ENCODE data around the gene STAB1. TPM values are rescaled to one million over a fixed set of nuclear protein-coding genes. Genes with fewer than 3 reads are reported as not detected.
"Not testable (repeated sequence)": the region's sequence is repeated elsewhere in the genome, so short reads cannot be mapped to it uniquely, and the experiment has no call there.

STAB1 gene
- polyA plus RNA-seq, 3 donors: 40.7 to 46.6 (median 45.0) TPM

DNA sequence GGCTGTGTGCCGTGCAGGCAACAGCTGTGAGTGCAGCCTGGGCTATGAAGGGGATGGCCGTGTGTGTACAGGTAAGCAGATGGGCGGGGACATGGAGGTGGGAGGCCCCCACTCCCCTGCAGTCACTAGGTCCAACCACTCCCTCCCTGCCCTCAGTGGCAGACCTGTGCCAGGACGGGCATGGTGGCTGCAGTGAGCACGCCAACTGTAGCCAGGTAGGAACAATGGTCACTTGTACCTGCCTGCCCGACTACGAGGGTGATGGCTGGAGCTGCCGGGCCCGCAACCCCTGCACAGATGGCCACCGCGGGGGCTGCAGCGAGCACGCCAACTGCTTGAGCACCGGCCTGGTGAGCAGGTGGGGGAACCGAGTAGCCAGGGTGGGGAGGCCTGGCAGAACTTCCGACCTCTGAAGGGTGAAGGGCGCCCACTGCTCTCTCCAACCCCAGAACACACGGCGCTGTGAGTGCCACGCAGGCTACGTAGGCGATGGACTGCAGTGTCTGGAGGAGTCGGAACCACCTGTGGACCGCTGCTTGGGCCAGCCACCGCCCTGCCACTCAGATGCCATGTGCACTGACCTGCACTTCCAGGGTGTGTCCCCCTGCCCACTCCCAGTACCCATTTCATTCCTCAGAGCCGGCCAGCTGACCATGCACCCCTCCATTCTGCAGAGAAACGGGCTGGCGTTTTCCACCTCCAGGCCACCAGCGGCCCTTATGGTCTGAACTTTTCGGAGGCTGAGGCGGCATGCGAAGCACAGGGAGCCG, 26.9 kb downstream of the STAB1 start:
- DNase-seq: no peak

DNA sequence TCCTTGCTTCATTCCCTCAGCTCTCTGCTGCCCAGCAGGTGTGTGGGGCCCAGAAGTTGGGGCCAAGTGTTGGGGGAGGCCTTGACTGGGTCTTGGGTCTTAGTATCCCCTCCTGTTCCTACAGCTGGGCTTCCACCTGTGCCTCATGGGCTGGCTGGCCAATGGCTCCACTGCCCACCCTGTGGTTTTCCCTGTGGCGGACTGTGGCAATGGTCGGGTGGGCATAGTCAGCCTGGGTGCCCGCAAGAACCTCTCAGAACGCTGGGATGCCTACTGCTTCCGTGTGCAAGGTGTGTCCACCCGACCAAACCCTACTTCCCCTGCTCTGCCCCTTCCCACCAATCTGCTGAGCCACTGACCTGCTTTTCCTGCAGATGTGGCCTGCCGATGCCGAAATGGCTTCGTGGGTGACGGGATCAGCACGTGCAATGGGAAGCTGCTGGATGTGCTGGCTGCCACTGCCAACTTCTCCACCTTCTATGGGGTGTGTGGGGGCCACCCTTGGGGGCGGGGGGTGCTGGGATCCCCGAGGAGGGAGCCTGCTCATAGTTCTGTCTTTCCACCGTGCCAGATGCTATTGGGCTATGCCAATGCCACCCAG, 27.6 kb downstream of the STAB1 start:
- DNase-seq: no peak

DNA sequence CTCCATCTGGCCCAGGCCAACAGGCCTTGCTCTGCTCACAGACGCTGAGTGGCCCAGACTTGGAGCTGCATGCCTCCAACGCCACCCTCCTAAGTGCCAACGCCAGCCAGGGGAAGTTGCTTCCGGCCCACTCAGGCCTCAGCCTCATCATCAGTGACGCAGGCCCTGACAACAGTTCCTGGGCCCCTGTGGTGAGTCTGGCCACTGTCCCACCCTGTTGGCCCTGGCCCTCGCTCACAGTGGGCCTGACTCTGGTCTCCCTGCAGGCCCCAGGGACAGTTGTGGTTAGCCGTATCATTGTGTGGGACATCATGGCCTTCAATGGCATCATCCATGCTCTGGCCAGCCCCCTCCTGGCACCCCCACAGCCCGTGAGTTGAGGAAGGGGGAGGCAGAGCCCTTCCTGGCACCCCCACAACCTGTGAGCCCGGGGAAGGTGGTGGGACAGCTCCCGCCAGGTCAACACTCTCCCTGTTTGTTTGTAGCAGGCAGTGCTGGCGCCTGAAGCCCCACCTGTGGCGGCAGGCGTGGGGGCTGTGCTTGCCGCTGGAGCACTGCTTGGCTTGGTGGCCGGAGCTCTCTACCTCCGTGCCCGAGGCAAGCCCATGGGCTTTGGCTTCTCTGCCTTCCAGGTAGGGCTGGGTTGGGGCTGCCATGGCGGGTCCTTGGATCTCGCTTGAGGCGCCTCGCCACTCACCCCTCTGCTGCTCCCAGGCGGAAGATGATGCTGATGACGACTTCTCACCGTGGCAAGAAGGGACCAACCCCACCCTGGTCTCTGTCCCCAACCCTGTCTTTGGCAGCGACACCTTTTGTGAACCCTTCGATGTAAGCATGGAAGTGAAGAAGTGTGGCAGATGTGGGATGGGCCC, 28.5 kb downstream of the STAB1 start:
- no peak for DNase-seq

DNA sequence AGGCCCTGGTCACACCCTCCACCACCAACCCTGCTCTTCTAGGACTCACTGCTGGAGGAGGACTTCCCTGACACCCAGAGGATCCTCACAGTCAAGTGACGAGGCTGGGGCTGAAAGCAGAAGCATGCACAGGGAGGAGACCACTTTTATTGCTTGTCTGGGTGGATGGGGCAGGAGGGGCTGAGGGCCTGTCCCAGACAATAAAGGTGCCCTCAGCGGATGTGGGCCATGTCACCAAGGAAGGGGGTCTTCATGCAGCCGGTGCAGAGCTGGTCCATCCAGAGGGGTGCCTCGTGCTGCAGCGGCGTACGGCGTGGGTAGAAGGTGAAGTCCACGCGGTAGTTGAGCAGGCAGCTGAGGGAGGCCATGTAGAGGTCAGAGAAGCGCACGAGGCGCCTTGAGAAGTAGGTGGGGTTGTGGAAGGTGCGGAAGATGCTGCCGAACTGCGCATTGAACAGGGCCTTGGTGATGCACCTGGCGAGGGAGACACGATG, 29.2 kb downstream of the STAB1 start:
- DNase-seq: no peak

DNA sequence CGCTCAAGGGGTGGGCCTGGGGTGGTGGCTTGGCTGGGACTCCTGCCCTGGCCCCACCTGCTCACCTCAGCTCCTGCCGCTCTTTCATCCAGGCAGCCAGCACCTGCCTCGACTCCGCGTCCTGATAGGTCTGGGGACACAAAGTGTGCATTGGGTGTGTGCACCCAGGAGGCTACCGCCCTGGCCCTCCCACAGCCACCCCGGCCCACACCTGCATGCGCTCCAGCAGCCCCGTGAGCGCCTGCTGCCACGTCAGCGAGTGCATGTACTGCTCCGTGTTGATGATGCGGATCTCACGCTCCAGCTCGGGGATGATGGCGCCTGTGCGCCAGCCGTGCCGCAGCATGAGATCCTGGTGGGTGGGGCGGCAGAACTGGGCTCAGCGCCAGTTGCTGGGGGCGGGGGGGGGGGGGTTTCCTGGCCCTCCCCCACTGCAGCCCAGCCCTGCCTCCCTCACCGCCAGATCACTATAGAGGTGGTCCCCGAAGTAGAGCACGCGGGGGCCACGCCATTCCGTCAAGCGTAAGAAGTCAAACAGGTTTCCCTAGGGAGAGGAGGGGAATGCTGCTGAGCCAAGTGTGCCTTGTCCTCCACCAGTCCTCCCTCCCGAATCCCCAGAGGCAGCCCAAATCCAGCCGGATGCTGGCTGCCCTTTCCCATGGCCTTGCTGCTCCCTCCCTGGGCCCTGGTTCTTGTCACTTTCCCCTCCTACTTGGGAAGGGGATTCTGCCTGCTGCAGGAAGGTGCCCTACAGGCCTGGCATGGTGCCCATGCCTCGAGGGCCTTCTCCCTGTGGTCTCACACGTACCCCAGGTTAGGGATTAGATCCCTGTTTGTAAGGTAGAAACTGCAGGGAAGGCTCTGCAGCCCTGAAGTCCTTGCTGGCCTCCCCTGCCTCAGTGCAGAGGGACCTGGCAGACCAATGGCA, 29.9 kb downstream of the STAB1 start:
- peak; percentile 46 for DNase-seq

DNA sequence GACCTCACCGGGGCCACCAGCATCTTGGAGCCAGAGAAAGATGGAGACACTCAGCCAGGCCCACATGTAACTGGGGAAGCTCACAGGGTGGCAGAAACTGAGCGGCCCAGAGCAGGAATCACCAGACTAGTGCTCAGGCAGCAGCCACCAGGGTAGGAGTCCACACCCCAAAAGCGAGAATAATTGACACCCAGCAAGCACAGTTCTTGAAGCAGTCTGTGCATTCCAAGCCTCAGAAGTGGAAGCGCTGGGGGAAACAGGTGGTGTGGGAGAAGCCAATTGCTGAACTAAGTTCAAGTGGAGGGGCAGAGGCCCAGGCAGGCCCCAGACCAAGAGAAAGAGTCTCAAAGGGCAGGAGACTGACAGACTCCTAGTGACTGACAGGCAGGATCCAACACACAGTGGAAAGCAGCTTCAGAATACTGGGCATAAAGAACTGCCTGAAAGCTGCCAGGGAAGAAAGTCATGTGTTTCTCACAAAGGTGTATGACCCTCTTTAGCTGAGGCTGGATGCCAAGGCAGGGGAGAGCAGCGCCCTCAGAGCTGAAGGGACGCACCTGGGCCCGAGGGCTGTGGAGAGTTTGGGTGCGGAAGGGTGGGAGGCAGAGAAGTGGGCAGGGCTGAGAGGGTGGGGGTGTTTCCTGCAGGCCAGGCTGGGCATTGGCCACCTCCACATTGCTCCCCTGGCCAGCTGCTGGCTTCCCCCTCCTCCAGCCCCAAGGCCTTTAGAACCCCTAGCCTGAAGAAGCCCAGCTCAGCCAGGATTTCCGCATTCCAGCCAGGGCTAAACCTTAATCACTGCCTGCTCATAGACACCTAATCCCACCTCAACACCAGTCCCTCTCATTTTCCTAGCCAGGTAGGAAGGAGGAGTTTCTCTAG, 30.8 kb downstream of the STAB1 start:
- no peak for DNase-seq

DNA sequence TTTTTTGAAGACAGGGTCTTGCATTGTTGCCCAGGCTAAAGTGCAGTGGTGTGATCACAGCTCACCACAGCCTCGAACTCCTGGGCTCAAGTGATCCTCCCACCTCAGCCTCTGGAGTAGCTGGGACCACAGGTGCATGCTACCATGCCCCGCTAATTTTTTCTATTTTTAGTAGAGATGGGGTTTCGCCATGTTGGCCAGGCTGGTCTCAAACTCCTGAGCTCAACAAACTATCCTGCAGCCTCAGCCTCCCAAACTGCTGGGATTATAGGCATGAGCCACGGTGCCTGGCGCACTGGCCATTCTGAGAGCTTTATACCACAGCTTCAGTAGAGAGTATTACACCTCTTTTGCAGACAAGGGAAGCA, 31.5 kb downstream of the STAB1 start:
- not testable (repeated sequence) for DNase-seq

DNA sequence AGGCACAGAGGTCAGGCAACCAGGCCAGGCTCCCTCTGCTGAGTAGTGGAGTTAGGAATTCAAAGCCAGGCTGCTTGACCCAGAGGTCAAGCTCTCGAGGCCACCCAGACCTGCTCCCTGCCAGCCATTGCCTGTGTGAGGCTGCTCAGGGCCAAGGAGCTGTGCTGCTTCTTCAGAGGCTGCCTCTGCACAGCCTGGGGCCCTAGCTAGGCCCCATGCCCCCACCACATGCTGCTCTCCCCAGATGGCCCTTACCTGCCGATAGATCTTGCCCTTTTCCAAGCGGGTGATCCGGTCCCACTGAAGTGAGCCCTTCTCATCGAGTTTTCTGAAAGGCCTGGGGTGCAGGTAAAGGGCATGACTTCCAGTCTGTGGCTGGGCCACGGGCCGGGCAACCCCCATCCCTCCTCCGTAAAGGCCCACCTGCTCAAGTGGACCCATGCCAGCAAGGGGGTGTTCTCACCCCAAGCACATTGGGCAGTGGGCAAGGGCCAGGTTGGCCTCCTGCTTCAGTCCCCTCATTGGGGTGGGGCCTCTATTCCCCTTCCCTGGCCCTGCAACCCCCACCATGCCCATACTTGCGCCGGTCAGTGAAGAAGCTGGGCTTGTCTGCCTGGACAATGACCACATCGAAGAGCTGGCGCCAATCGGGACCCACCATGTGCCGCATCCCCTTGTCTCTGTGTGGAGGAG, 32.0 kb downstream of the STAB1 start:
- DNase-seq: no peak

DNA sequence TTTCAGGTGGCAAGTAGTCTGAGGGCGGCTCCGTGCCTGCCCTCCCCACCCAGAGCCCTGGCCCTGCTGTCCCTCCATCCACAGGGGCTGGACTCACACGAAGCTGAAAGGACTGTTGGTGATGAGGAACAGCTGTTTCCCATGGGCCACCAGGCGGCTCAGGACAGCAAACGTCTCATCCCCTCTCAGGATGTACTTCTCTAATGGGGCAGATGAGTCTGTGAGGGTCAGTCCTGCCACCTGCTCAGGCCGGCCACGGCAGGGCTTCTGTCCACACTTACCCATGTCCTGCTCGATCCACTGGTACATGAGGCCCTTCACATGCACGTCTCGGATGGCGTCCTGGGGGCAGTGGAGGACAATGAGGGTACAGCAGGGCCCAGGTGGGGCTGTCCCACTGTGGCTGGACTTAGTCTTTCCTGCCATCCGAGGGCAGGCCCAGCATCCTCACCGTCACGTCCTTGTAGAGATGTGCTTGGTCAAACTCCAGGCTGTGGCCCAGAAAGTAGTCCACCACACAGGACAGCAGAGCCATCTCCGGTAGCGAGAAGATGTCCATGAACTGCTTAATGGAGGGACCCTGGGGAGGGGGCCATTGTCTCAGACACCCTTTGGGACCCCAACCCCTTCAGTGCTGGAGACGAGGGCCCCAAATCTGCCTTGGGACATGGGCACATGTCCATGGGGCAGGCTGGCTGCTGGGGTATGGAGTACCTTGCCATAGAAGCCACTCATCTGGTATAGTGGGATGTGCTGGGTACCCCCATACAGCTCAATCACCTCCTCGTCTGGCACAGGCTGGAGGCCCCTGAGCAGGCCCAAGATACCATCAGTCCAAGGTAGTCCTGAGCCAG, 32.8 kb downstream of the STAB1 start:
- DNase-seq: no peak

DNA sequence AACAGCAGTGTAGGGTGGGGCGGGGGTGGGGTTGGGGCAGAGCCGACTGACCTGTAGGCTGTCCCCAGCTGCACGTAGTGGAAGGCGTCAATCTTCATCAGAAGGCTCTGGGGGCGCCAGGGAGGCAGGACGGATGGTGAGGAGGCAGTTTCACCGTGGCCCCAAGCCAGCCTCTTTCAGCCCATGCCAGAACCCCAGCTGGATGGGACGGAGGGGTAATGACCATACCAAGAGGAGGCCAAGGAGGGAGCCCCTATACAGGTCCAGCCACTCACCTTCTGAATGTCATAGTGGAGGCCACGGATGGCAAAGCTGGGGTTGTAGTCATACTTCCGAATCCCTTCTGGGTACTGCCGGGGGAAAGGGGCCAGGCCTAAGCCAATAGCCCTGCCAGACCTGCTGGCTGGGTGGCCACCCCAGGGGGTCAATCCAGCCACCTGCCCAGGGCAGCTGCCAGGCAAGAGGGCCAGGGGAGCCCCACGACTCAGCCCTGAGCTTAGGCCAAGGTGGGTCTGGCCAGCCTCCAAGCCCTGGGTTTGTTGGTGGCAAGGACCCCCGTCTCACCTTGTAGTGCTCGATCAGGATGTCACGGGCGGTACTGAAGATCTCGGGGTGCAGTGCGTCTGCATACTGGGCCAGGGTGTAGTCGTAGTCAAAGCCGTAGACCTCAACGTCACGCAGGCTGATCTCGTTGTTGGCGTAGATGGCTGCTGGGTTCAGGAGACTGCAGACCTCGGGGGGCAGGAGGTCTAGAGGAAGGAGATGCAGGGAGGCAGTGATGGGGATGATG, 33.6 kb downstream of the STAB1 start:
- no peak for DNase-seq

DNA sequence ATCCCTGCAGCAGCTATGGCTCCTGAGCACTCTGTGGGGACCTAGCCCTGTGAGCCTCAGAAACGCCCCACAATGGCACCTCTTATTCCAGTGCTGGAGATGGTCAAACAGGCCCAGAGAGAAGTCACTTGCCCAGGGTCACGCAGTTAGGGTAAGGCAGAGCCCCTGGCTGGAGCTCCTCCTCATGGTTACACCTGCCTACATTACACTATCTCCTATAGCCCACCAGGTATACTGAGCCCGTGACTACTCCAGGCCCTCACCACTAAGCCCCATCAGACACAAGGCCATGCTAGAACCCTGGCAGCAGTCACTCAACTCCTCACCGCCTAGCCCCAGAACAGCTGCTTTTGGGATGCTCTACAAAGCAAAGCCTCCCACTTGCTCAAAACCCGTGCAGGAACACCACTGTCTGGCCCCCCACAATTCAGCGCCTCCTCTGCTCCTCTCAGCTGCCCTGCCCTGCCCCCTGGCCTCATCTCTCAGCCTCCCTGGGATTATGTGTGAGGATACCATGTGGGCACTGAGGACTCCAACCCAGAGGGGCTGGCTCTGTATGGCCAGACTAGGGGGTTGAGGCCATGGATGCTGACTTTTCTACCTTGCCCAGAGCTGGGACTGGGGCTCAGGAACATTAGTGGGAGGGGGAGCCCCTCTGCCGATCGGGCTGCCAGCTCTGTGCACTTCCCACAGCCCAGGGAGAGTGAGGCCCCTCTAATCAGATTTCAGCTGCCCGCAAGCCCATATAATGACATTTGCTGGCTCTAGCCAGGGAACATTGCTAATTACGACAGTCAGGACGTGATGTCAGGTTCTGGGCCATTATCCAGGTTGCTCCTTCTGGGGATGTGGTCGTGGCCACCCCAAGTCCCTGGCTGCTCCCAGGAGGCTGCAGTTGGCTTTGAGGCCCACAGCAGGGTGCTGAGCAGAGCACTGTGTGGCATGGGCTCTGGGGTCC, 34.5 kb downstream of the STAB1 start:
- DNase-seq: no peak

DNA sequence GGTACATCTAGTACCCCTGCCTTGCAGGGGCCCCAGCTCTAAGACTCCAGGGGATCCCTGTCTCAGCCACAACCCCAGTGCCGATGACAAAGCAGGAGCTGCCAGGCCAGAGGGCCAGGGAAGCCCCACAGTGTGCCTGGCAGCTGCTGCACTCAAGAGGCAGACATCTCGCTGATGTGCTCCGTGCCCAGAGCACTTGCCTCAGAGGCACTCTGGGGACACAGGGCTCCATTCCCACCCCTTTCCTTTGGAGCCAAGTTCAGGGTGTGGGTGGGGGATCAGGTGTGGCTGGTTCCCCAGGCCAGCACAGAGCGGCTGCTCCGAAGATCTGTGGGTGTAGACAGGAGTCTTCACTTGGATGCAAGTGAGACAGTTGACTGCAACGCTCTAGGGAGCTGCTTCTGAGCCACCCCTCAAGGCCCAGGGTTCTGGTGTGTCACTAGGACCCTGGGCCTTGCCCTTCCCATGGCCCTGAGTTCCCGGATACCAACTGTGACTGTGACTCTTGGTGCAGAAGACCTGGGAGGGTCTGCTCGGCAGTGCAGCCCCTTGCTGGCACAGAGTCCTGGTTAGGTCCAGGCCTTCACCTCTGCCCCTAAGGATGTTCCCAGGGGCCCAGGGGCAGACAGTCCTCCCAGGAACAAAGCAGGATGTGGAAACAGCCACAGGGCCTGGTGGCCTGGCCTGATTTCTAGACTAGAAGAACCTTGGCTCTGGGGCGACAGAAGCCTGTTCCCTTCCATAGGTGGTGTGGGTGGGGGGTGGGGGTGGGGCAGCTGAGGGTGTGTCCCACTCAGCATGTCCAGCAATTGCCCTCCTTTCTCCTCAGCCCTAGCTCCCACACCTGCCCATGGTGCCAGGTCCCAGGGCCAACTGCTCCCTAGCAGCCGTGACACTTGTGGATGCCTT, 36.0 kb downstream of the STAB1 start:
- no peak for DNase-seq

DNA sequence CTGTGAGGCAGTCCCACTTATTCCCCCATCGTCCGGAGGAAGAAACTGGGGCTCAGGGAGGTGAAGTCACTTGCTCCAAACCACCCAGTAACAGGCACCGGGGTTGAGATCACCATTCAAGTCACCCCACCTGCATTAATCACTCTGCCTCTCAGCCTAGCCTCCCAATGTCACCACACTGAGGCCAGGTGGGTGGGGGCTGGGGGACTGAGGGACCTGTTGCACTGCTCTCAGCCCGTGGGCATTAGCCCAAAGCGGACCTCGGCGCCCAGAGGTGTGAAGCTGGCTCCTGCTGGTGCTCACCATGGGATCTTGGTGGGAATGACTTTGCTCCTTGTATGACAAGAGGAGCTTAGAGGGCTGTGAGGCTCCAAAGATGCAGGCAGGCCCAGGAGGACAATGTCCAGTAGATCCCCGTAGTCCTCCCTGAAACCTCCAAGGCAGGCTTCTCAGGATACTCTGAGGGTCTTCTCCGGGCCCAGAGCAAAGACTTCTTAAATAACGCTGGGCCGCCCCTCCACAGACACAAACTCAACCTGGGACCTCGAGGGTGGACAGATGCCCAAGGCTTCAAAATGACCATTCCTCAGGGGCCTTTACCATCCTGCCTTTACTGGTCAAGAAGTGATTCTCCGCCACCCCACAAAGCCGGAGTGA, 36.9 kb downstream of the STAB1 start:
- DNase-seq: no peak

DNA sequence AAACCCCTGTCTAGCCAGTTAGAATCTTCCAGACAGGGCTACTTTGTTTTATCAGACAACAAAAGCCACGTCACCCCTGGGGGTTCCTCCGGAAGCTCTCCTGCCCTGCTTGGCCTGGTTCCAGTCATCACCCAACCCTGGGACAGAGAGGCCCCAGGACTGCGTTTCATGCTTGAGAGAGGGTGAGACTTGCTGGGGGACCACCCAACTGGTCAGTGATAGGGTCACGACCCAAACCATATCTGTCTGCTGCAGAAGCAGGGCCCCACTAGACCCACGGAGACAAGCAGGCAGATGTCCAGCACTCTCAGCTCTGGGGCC, 37.3 kb downstream of the STAB1 start:
- no peak for DNase-seq
